ENCODE measurements around the gene RAB17. TPM values are rescaled to one million over a fixed set of nuclear protein-coding genes. Genes with fewer than 3 reads are reported as not detected.
A peak's percentile ranks its signal among the peaks of the same experiment; 100 is the strongest.

RAB17 gene
- total RNA-seq, 1 experiment from 2014 or later: 41.8 TPM

DNA sequence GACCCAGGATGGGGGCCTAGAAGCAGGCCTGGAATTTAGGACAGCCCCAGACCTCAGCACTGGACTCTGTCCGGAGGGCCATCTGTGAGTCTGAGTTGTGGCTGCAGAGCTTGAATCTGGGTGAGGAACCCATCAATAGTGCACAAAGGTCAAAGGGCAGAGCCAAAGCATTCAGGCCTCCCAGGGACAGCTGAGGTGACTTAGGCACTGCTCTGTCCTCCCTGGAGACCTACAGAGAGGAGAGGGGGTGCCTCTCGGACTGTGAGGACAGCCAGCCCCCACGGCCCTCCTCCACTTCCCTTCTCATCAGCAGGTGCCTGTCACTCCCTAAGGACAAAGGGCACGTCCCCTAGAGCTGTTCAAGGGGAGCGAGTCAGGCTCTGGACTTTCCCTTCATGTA is 49.3 kb downstream of the RAB17 start:
- BruUV-seq (replicated peaks): no TSS peak
- Histone ChIP-seq H3K27ac (ENCODE audit: low read depth, low read length) (no peak overlapping the region; the same call in 1 of the 2 replicates), H3K9ac (ENCODE audit: low read length) (no peak overlapping the region), H3K4me1 (ENCODE audit: control insufficient read depth in 1 of 2, insufficient read depth in 2 of 2, low read length in 2 of 2) (no peaks in the 10 kb centered on the region), H3K36me3 (ENCODE audit: control insufficient read depth in 1 of 2, insufficient read depth in 2 of 2, low read length in 2 of 2) (peaks cover 2 to 9% of the 10 kb centered on the region in 2 experiments), H3K79me2 (ENCODE audit: insufficient read depth, low read length) (no peaks in the 10 kb centered on the region), H3K4me2 (ENCODE audit: low read length) (no peak overlapping the region), H3K27me3 (ENCODE audit: insufficient read depth, low read length) (no peaks in the 10 kb centered on the region), H2AFZ (ENCODE audit: low read depth, low read length, poor library complexity, severe bottlenecking) (no peak overlapping the region), H3K4me3 (replicated peaks in 1 of 2; ENCODE audit: low read depth in 1 of 2, low read length in 2 of 2) (no peak overlapping the region), H3K9me3 (ENCODE audit: control insufficient read depth in 1 of 2, insufficient read depth in 1 of 2, low read depth in 1 of 2, low read length in 2 of 2) (no peaks in the 10 kb centered on the region), H4K20me1 (ENCODE audit: insufficient read depth) (no peaks in the 10 kb centered on the region), H3K9me2 (ENCODE audit: insufficient read depth) (no peaks in the 10 kb centered on the region)
- POLR2A ChIA-PET: no interaction called here
- DNase-seq (ENCODE audit: low read depth, low spot score): no peak
- CTCF ChIA-PET: no interaction called here
- RAD21 ChIA-PET (ENCODE audit: low non-redundant PET in 1 of 2, low total read pairs in 2 of 2, uncharacterized antibody in 2 of 2, unreplicated experiment in 2 of 2): no interaction called here
- intact Hi-C loops (cut with micrococcal nuclease): no loop called here
- peak; percentile 22; the same call in 1 of the 2 replicates for ATAC-seq
- no peak for TF ChIP-seq POLR2AphosphoS5 (IDR thresholded peaks at IDR 0.05; ENCODE audit: low read depth, low read length)
- no peak for TF ChIP-seq POLR2A (IDR thresholded peaks at IDR 0.05; ENCODE audit: borderline replicate concordance, extremely low read depth, insufficient read depth, insufficient read length)
- TF ChIP-seq ZFX (IDR thresholded peaks at IDR 0.05): no peak
- TF ChIP-seq EZH2phosphoT487 (IDR thresholded peaks at IDR 0.05; ENCODE audit: borderline replicate concordance): no peak
- no peak for TF ChIP-seq EGR1 (IDR thresholded peaks at IDR 0.05; ENCODE audit: low read depth)
- no peak for TF ChIP-seq ZNF274 (IDR thresholded peaks at IDR 0.05; ENCODE audit: low read depth, low read length)
- TF ChIP-seq CTCF (IDR thresholded peaks at IDR 0.05 in 2 of 3, conservative IDR thresholded peaks at IDR 0.05 in 1 of 3; ENCODE audit: borderline replicate concordance in 1 of 3, insufficient read depth in 1 of 3, low read depth in 2 of 3, low read length in 2 of 3): no peak
- TF ChIP-seq EZH2 (IDR thresholded peaks at IDR 0.05): no peak
- TF ChIP-seq SIN3A (IDR thresholded peaks at IDR 0.05; ENCODE audit: low read depth): no peak
- no peak for TF ChIP-seq YY1 (IDR thresholded peaks at IDR 0.05; ENCODE audit: extremely low read depth, insufficient replicate concordance, low read depth, low read length)
- no peak for TF ChIP-seq CEBPB (IDR thresholded peaks at IDR 0.05; ENCODE audit: low read depth)
- no peak for TF ChIP-seq REST (IDR thresholded peaks at IDR 0.05; ENCODE audit: low read depth)
- no peak for TF ChIP-seq FOSL1 (IDR thresholded peaks at IDR 0.05; ENCODE audit: low read depth)
